HL-60 (cell line): ENCODE measurements around the gene S1PR1.
"Not testable (repeated sequence)": the region's sequence is repeated elsewhere in the genome, so short reads cannot be mapped to it uniquely, and the experiment has no call there.

Source experiments
- CTCF ChIP-seq: IDR thresholded peaks from one replicate; pipeline ENCODE4 v1.5.1; 2011; ENCODE audit warnings: low read length, control low read depth, inconsistent platforms; ENCODE audit not compliant: insufficient read depth
- GABPA ChIP-seq: IDR thresholded peaks from 2 replicates; pipeline ENCODE4 v1.6.1; 2012; ENCODE audit warnings: low read depth
- POLR2AphosphoS5 ChIP-seq: IDR thresholded peaks from 2 replicates; pipeline ENCODE4 v1.6.1; 2012; ENCODE audit warnings: low read depth
- REST ChIP-seq: IDR thresholded peaks from 2 replicates; pipeline ENCODE4 v1.6.1; 2012; ENCODE audit warnings: low read depth; ENCODE audit not compliant: insufficient replicate concordance
- SPI1 ChIP-seq: IDR thresholded peaks from 2 replicates; pipeline ENCODE4 v1.6.1; 2012; ENCODE audit warnings: low read depth, mild to moderate bottlenecking, borderline replicate concordance

DNA sequence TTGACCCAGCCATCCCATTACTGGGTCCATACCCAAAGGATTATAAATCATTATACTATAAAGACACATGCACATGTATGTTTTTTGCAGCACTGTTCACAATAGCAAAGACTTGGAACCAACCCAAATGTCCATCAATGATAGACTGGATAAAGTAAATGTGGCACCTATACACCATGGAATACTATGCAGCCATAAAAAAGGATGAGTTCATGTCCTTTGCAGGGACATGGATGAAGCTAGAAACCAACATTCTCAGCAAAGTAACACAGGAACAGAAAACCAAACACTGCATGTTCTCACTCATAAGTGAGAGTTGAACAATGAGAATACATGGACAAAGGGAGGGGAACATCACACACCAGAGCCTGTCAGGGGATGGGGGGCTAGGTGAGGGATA, 47.9 kb upstream of the S1PR1 start:
- not testable (repeated sequence) for TF ChIP-seq CTCF, POLR2AphosphoS5, REST, GABPA, SPI1
